Middle frontal gyrus (tissue), 1 donor: ENCODE data around the gene ZNF451.
"Not testable (repeated sequence)": the region's sequence is repeated elsewhere in the genome, so short reads cannot be mapped to it uniquely, and the experiment has no call there.

Experiments used
- DNase-seq: peaks from one replicate; pipeline ENCODE4 v3.0.0-alpha.2; 2015; ENCODE audit warnings: low spot score; ENCODE audit errors: extremely low spot score

Gene ZNF451

GRCh38 chr6:57089687-57090457 is at the start of gene ZNF451:
Gene ZNF451, plus strand, starts transcription at chr6:57090188. Its CDS starts 66 bp downstream, at chr6:57090254.
- DNase-seq, result peak; percentile 97

- DNase-seq, result not testable (repeated sequence)
Measured at GRCh38 chr6:57044061-57044460, 45.9 kb upstream of the ZNF451 start.

DNA sequence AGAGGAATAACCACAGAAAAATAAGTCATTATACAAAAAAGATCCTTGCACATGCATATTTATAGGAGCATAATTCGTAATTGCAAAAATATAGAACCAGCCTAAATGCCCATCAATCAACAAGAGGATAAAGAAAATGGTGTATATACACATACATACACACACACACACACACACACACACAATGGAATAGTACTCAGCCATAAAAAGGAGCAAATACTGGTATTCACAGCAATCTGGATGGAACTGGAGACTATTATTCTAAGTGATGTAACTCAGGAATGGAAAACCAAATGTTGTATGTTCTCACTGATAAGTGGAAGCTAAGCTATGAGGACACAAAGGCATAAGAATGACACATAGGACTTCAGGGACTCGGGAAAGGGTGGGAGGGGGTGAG is 45.4 kb upstream of the ZNF451 start:
- no peak for DNase-seq

GRCh38 chr6:57046332-57047256 is 43.4 kb upstream of the ZNF451 start, which contains the start of gene KIAA1586:
Gene KIAA1586, plus strand, starts transcription at chr6:57046693. Its CDS starts 63 bp downstream, at chr6:57046756.
- peak; percentile 90 for DNase-seq

DNA sequence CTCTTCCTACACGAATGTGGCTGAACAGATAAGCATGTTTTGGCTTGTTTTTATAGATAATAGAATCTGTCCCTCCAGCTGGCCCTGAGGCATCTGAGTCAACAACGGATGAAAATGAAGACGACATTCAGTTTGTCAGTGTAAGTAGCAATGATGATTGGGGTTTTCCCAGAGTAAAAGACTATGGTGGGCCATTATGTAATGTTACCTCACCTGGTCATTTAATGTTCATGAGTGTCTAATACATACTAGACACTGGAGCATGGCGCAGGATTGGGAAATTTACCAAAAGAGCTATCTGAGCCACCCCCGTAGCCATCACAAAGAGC is 42.8 kb upstream of the ZNF451 start:
- not testable (repeated sequence) for DNase-seq

GRCh38 chr6:57047859-57048258 is 42.1 kb upstream of the ZNF451 start:
- not testable (repeated sequence) for DNase-seq

- DNase-seq, result no peak
Measured at GRCh38 chr6:57048577-57048976, 41.4 kb upstream of the ZNF451 start.

- no peak for DNase-seq
Measured at GRCh38 chr6:57063847-57064246, 26.1 kb upstream of the ZNF451 start.

DNA sequence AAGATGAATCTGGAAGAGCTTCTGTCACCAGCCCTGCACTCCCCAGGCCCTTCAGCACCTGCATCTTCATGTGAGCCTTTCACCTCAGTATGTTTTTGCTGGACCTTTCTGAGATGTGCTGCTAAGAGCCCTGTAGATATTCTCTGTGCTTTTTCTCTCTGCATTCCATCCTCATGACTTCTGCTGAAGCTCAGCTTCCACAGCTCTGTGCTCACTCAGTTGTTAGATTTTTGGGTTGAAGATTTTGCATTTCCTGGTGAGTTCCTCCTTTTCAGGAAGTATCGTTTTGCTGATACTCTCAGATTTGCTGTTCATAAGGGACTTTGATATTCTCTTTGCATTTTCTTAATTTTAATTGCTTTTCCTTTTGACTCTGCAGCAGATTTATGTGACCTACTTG is 25.2 kb upstream of the ZNF451 start:
- DNase-seq, result no peak

DNA sequence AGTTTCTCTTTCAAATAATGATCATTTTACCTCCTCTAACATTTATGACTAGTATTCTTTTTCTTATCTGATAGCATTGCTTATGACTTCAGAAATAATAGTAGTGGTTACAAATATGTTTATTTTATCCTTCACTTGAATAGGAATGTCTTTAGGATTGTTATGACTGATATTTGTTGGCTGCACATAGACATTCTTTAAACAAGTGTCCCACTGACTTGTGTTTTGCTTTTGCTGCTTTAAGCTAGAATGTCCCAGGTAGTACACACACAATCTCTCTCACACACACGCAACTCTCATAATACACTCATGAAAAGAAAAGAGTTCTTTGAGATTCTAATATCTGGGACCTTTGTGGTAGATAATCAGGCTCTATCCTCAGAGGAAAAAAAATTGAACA is 21.9 kb upstream of the ZNF451 start:
- no peak for DNase-seq

GRCh38 chr6:57069228-57069627 is 20.8 kb upstream of the ZNF451 start:
- no peak for DNase-seq

- DNase-seq, result no peak
Measured at GRCh38 chr6:57069920-57070331, 20.1 kb upstream of the ZNF451 start.

DNA sequence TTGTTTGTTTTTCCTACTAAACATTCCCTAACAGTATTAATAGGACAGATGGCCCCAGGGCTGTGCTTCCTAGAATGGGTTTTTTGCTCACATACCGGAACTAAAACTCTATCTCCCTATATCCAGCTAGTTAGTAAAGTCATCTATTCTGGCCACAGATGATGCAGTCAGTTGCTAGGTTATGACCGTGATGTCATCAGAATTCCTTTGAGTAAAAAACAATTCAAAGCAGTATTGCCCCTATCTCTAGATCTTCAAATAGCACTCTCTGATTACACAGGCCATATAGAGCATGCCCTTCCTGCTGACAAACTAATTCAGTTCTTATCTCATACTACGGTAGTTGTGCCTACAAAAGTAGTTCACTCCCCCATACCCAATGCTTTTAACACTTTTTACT is 17.9 kb upstream of the ZNF451 start:
- no peak for DNase-seq

- no peak for DNase-seq
Measured at GRCh38 chr6:57074383-57074782, 15.6 kb upstream of the ZNF451 start.

DNA sequence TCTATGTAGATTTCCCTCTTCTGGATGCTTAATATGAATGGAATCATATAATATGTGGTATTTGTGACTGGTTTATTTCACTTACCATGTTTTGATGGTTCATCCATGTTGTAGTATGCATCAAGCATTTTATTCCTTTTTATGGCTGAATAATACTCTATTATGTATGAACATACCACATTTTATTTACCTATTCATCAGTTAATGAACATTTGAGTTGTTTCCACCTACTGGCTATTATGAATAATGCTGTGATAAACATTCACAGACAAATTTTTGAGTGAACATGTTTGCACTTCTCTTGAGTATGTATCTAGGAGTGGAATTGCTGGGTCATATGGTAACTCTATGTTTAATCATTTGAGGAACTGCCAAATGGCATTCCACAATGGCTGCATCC is 14.9 kb upstream of the ZNF451 start:
- DNase-seq, result no peak

DNA sequence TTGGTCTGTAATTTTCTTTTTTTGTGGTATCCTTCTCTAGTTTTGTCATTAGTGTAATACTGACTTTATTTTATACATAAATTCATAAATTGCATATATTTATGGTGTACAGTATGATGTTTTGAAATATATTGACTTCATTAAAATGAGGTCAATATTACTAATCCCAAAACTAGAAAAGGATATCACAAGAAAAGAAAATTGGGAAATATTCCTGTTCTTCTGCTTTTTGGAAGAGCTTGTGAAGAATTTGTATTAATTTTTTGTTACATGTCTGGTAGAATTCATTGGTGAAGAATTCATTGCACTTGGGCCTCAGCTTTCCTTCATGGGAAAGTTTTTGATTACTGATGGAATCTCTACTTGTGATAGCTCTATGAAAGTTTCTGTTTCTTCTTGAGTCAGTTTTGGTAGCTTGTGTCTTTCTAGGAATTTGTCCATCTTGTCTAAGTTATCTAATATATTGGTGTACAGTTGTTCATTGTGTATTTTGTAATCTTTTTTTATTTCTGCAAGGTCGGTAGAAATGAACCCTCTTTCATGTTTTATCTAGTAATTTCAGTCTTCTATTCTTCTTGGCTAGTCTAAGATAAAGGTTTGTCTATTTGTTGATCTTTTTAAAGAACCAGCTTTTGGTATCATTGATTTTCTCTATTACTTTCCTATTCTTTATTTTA is 11.3 kb upstream of the ZNF451 start:
- no peak for DNase-seq

DNA sequence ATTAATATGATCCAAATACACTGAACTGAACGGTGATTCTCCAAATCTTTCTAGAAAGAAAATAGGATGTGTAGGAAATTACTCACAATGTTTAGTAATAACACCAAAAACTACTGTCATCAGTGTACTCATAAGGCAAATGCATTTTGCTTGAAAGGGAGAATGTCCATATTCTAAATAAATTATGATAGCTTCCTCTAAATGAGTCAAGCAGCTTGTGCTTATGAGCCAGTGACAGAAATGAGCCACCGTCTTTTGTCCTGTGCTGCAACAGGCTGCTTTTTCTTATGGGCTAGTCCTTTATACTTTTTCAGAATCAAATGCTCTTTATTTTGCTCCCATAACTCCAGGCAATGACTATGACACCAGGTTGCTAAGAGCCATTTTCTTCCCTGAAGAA is 4.5 kb upstream of the ZNF451 start:
- DNase-seq, result no peak

GRCh38 chr6:57086843-57087242 is 3.1 kb upstream of the ZNF451 start:
- no peak for DNase-seq

- DNase-seq, result no peak
Measured at GRCh38 chr6:57087916-57088315, 2.1 kb upstream of the ZNF451 start.

DNA sequence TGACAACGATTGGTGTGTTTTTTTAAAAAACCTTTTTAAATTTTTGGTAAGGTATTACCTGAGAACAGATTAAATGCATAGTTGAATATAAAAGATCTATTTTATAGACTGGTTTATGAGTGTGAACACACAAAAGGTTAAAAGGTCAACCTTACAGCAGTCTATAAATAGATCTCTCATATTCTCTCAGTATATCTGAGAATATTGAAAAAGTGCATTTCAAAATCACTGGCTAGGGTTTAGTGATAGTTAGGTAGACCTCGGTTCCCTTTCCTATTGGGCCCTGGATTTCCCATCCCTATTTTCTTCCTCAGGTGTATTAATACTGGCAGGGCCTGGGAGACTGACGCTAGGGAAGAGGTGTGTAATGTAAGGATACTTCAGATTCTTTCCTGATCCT is 723 bp upstream of the ZNF451 start:
- DNase-seq, result no peak

DNA sequence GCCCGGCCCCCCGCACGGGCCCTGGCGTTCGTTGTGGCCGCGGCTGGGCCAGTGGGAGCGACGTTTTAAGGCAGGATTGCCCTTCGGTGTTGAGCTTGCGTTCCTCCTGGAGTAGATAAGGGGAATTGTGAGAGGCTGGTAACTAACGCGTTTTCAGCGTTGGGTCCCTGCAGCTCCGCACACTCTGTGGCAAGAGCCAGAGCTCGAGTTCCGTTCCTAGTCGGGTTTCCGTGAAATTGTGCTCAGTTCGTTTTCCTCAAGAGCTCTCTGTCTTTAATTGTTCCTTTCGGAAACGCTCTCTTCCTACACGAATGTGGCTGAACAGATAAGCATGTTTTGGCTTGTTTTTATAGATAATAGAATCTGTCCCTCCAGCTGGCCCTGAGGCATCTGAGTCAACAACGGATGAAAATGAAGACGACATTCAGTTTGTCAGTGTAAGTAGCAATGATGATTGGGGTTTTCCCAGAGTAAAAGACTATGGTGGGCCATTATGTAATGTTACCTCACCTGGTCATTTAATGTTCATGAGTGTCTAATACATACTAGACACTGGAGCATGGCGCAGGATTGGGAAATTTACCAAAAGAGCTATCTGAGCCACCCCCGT is 575 bp downstream of the ZNF451 start:
- DNase-seq, result not testable (repeated sequence)
